GM12864 (cell line): Measurements from ENCODE around the gene APOL2.
"Not testable (repeated sequence)": the region's sequence is repeated elsewhere in the genome, so short reads cannot be mapped to it uniquely, and the experiment has no call there.

Source experiments
- DNase-seq: peaks from one replicate; pipeline ENCODE4 v3.0.0-alpha.2; 2011; ENCODE audit warnings: low read depth
- H3K4me3 ChIP-seq: 2 replicates; pipeline ENCODE4 v1.5.1; 2011; ENCODE audit warnings: mild to moderate bottlenecking, low read depth, low read length, control low read depth
- TF ChIP-seq, protein P1 (sequence below): IDR thresholded peaks from 2 replicates; pipeline ENCODE4 v1.5.1; 2011; ENCODE audit warnings: low read depth, mild to moderate bottlenecking, moderate library complexity, low read length, control low read depth, inconsistent platforms; ENCODE audit errors: missing control alignments

Gene APOL2

DNA sequence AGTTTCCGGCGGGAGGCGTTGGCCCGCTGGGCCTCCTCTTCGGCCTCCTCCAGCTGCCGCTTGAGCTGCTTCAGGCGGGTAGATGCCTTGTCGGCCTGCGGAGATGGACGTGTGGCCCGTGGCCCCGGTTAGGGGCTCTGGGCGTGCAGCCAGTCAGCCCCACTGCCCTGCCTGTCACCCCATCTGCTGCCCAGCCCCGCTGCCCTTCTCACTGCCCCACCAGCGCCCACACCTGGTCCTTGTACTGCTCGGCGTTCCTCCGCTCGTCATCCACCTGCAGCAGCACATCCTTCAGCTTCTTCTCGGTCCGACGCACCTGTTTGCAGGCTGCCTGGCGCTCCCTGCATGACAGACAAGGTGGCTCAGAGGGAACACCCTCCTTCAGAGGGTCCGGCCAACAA lies 44.8 kb upstream of the APOL2 start:
- no peak overlapping the region for H3K4me3 ChIP-seq
- no peak for DNase-seq
- TF ChIP-seq, protein P1, sequence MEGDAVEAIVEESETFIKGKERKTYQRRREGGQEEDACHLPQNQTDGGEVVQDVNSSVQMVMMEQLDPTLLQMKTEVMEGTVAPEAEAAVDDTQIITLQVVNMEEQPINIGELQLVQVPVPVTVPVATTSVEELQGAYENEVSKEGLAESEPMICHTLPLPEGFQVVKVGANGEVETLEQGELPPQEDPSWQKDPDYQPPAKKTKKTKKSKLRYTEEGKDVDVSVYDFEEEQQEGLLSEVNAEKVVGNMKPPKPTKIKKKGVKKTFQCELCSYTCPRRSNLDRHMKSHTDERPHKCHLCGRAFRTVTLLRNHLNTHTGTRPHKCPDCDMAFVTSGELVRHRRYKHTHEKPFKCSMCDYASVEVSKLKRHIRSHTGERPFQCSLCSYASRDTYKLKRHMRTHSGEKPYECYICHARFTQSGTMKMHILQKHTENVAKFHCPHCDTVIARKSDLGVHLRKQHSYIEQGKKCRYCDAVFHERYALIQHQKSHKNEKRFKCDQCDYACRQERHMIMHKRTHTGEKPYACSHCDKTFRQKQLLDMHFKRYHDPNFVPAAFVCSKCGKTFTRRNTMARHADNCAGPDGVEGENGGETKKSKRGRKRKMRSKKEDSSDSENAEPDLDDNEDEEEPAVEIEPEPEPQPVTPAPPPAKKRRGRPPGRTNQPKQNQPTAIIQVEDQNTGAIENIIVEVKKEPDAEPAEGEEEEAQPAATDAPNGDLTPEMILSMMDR, result no peak

DNA sequence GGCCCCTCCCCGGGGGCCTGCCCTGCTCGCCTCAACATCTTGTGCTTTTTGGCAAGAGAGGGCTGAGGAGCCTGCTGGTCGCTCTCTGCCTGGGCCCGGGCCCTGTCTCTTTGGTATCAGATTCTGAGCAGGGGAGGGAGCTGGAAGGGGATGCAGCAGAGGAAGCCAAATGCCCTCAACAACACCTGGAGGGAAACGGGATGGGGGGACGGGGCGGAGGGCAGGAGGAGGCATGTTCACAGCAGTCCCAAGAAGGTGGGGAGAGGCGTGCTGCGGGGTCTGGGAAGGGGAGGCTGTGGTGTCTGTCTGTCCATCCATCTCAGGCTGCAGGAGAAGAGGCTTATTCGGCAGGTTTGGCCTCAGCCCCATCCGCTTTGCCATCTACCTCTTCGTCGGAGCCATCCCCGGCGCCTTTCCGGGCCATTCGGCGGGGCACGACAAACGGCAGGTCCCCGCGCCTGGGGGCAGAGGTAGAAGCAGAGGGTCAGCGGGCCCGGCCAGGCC lies 43.1 kb upstream of the APOL2 start:
- TF ChIP-seq, protein P1, result no peak
- H3K4me3 ChIP-seq, result no peak overlapping the region
- DNase-seq, result no peak

DNA sequence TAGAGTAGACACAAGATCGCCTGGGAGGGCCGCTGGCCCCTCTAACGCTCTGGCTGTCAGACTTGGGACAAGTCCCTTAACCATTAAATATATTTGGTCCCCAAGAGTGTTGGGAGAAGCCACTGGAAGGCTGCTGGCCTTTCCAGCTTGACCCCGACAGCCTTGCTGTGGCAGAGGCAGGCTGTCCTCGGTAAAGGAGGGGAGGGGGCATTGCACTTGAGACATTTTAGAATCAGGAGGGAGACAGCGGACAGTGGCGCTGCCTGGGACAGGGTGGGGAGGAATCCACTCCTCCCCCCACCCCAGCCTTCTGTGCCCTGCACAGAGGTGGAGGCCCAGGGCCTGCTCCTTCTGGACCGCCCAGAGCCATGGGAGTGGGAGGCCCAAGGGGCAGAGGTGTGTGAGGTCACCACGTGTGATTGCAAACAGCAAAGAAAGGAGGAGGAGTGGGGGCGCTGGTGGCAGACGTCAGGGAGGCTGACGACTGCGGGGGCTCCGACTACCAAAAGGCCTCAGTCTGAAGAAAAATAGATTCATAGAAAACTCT lies 42.5 kb upstream of the APOL2 start:
- DNase-seq, result no peak
- TF ChIP-seq, protein P1, result no peak

DNA sequence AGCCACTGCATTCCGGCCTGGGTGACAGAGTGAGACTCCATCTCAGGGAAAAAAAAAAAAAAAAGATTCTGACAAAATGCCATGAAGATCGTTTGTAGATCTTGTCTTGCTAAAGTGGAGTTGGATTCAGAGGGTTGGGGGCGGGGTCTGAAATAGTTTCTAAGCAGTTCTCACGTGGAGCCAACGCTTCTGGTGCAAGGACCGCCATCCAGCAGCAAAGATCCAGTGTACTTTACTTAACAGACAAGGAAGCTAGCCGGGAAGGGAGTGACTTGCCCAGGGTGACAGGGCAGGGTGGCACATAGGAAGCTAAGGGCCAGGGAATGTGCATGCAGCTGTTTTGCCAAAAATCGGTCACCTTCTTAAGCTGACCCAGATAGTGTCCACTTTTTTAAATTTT lies 41.1 kb upstream of the APOL2 start:
- DNase-seq, result no peak
- H3K4me3 ChIP-seq, result no peak overlapping the region
- TF ChIP-seq, protein P1, result no peak

More for the DNA sequence above, 42.5 kb upstream of the APOL2 start:
- H3K4me3 ChIP-seq, result no peak overlapping the region

DNA sequence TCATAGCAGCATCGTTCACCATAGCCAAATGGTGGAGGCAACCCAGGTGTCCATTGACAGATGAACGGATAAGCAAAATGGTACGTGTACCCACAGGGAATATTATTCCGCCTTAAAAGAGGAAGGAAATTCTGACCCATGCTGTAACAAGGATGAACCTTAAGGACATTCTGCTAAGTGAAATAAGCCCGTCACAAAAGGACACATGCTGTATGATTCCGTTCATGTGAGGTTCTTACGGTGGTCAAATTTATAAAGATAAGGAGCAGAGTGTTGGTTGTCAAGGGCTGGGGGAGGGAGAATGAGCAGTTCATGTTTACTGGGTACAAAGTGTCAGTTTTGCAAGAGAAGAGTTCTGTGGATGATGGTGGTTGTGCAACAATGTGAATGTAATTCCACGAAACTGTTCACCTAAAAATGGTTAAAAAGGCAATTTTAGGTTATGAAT lies 39.9 kb upstream of the APOL2 start:
- DNase-seq, result no peak
- TF ChIP-seq, protein P1, result no peak
- H3K4me3 ChIP-seq, result no peak overlapping the region

DNA sequence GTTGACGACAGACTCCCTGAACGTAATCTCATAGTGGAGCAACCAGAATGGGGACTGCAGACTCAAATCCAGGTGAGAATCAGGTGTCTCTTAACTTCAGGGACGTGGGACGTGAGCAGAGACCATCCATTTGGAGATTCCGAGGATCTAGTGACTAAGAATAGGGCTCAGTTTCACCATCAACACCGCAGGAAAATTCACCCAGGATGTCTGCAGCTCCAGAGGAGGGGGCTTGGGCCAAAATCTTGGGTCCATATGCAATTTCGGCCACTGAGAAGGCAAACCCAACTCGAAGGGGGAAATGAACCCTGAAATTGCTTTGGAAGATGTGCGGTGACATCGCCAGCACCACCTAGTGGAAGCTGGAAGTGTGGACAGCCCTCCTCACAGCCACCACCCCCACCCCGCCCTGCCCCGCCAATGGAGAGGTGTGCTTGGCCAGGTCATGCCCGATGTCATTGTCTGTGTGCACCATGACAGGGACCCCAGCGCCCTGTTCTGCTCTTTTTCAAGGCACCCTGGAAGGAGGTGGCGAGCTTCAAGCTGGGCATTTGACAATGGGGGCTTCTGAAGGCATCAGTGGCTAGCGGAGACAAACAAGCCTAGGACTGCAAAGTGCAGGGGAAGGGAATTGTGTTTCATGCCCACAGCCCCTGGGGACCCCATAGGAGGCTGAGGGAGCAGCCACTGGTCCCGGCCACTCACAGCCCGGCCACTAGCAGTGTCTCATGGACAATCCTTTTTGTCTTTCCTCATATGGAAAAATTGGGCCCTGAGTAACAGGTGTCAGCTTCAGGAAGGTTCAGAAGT lies 38.4 kb upstream of the APOL2 start:
- no peak overlapping the region for H3K4me3 ChIP-seq
- TF ChIP-seq, protein P1, result peak; percentile 93
- no peak for DNase-seq

DNA sequence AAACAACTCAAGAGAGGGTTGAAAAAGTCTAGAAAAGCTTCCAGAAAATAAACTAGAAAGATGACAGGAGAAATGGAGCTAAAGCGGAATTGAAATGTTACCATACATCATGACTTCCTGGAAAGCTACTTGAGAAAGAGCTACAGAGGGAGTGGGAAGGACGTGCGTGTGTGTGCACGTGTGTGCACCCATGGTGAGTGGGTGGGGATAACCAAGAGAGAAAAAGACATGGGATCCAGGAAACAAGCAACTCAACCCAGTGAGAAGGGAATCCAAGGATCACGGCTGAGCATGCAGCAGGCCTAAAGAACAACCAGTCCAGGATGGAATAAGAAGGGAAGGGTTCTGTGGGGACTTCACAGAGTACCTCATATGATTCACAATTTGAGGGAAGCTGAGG lies 35.2 kb upstream of the APOL2 start:
- TF ChIP-seq, protein P1, result no peak
- DNase-seq, result no peak
- no peak overlapping the region for H3K4me3 ChIP-seq

DNA sequence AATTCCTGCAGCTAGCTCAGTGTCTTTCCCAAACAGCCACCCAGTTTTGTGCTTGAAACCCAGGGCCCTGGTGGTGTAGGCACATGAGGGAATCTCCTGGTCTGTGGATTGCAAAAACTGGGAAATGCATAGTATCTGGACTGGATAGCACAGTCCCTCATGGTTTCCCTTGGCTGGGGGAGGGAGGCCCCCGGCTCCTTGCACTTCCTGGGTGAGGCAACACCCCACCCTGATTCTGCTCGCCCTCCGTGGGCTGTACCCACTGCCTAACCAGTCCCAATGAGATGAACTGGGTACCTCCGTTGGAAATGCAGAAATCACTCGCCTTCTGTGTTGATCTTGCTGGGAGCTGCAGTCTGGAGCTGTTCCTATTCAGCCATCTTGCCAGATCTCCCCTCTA lies 32.6 kb upstream of the APOL2 start:
- H3K4me3 ChIP-seq, DNase-seq: not testable (repeated sequence)

DNA sequence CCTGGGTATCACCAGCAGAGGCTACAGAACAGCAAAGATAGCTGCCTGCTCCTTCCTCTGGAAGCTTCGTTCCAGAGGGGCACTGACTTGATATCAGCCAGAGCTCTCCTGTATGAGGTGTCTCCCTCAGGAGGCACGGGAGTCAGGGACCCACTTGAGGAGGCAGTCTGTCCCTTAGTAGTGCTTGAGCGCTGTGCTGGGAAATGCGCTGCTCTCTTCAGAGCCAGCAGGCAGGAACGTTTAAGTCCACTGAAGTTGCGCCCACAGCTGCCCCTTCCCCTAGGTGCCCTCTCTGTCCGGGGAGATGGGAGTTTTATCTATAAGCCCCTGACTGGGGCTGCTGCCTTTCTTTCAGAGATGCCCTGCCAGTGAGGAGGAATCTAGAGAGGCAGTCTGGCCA lies 31.9 kb upstream of the APOL2 start:
- not testable (repeated sequence) for DNase-seq

More for the DNA sequence above, 31.9 kb upstream of the APOL2 start:
- not testable (repeated sequence) for H3K4me3 ChIP-seq
